ENCODE measurements around the gene GCKR.

GRCh38 chr2:27497288-27497627, 619 bp downstream of the GCKR start:
- no peak for TF ChIP-seq BACH2 (CRISPR knock-in tag; IDR thresholded peaks at IDR 0.05; ENCODE audit: borderline replicate concordance)
- TF ChIP-seq TSHZ2 (CRISPR knock-in tag; IDR thresholded peaks at IDR 0.05), result no peak
- TF ChIP-seq ARNTL (CRISPR knock-in tag; IDR thresholded peaks at IDR 0.05; ENCODE audit: borderline replicate concordance, low read depth), result no peak
- no peak for TF ChIP-seq ZNF8 (CRISPR knock-in tag; IDR thresholded peaks at IDR 0.05)
- TF ChIP-seq SNAI2 (CRISPR knock-in tag; IDR thresholded peaks at IDR 0.05), result no peak
- TF ChIP-seq PATZ1 (CRISPR knock-in tag; IDR thresholded peaks at IDR 0.05; ENCODE audit: borderline replicate concordance), result no peak
- no peak for TF ChIP-seq CSDC2 (CRISPR knock-in tag; IDR thresholded peaks at IDR 0.05)
- no peak for TF ChIP-seq ZNF70 (CRISPR knock-in tag; IDR thresholded peaks at IDR 0.05)
- no peak for TF ChIP-seq ESRRG (CRISPR knock-in tag; IDR thresholded peaks at IDR 0.05)
- no peak for TF ChIP-seq ZFP30 (CRISPR knock-in tag; IDR thresholded peaks at IDR 0.05)
- TF ChIP-seq CREB5 (CRISPR knock-in tag; IDR thresholded peaks at IDR 0.05; ENCODE audit: low read depth), result no peak

Data from SK-N-SH treated with all-trans-retinoic acid at 6 μM for 48 hours (cell line).